Renal cortical epithelial cell (primary cell): ENCODE results near the gene FA2H. TPM values are rescaled to one million over a fixed set of nuclear protein-coding genes. Genes with fewer than 3 reads are reported as not detected.
"Not testable (repeated sequence)": the region's sequence is repeated elsewhere in the genome, so short reads cannot be mapped to it uniquely, and the experiment has no call there.

Experiments
- DNase-seq: peaks from one replicate; pipeline ENCODE4 v3.0.0-alpha.2; 2011; ENCODE audit warnings: low read depth
- total RNA-seq: library from RNA; depleted of rRNA; stranded (reverse); fragments of >200 nt; gene quantifications from 2 replicates; pipeline ENCODE4 v1.2.3, GENCODE V29; 2014

The FA2H gene
- total RNA-seq, 1 donor from 2014 or later = 0.20 TPM

GRCh38 chr16:74770831-74771526, 3.6 kb downstream of the FA2H start:
- no peak for DNase-seq

- DNase-seq = no peak
These were observed 4.9 kb downstream of the FA2H start for GRCh38 chr16:74769586-74770190.

GRCh38 chr16:74768239-74768638, 6.4 kb downstream of the FA2H start:
- DNase-seq = no peak

- DNase-seq = no peak
These were observed 6.9 kb downstream of the FA2H start for GRCh38 chr16:74767749-74768148.

GRCh38 chr16:74766729-74767128, 7.9 kb downstream of the FA2H start:
- no peak for DNase-seq

- not testable (repeated sequence) for DNase-seq
These were observed 10.4 kb downstream of the FA2H start for GRCh38 chr16:74764184-74764583.

- DNase-seq = peak; percentile 15
These were observed 13.0 kb downstream of the FA2H start for GRCh38 chr16:74761665-74762064.

GRCh38 chr16:74760007-74760767, 14.4 kb downstream of the FA2H start:
- DNase-seq = peak; percentile 94

GRCh38 chr16:74759564-74759963, 15.1 kb downstream of the FA2H start:
- no peak for DNase-seq

- no peak for DNase-seq
These were observed 15.8 kb downstream of the FA2H start for GRCh38 chr16:74758801-74759200.

- DNase-seq = no peak
These were observed 17.3 kb downstream of the FA2H start for GRCh38 chr16:74757349-74757748.

- no peak for DNase-seq
These were observed 18.4 kb downstream of the FA2H start for GRCh38 chr16:74756203-74756602.

- no peak for DNase-seq
These were observed 21.4 kb downstream of the FA2H start for GRCh38 chr16:74753180-74753579.

GRCh38 chr16:74752756-74753155, 21.9 kb downstream of the FA2H start:
- no peak for DNase-seq

- DNase-seq = no peak
These were observed 22.4 kb downstream of the FA2H start for GRCh38 chr16:74752258-74752657.

- no peak for DNase-seq
These were observed 23.0 kb downstream of the FA2H start for GRCh38 chr16:74751658-74752057.

GRCh38 chr16:74749291-74750055, 25.1 kb downstream of the FA2H start:
- peak; percentile 43 for DNase-seq

GRCh38 chr16:74748616-74749026, 26.0 kb downstream of the FA2H start:
- DNase-seq = no peak

GRCh38 chr16:74747716-74748615, 26.7 kb downstream of the FA2H start:
- DNase-seq = no peak

GRCh38 chr16:74745926-74746325, 28.7 kb downstream of the FA2H start:
- no peak for DNase-seq

GRCh38 chr16:74745109-74745615, 29.5 kb downstream of the FA2H start:
- no peak for DNase-seq
